ENCODE results near the gene NIM1K. TPM values are rescaled to one million over a fixed set of nuclear protein-coding genes. Genes with fewer than 3 reads are reported as not detected.

Gene NIM1K
- total RNA-seq, 1 experiment from 2014 or later = 0.26 TPM

DNA sequence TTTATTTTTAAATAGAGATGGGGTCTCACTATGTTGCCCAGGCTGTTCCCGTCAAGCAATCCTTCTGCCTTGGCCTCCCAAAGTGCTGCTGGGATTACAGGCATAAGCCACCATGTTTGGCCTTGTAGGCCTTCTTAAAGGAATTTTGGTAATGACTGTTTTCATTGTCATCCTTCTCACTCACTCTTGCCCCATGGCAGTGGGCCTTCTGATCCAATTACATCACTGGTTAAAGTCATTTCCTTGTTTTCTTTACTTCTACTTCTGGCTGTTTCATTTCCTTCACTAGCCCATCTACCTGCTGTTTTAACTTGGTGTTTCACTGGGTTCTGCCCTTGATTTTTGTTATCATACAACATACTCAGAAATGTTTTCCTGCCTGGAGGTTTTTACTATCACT, 20.1 kb upstream of the NIM1K start:
- CTCF ChIA-PET = no interaction called here
- Mint-ChIP-seq H3K27ac (ENCODE audit: unreplicated experiment) (no peak overlapping the region), H3K4me3 (ENCODE audit: low read depth, unreplicated experiment) (no peak overlapping the region), H3K9me3 (ENCODE audit: low read depth, unreplicated experiment) (no peaks in the 10 kb centered on the region), H3K27me3 (ENCODE audit: unreplicated experiment) (no peaks in the 10 kb centered on the region), H3K36me3 (ENCODE audit: insufficient read depth, unreplicated experiment) (peaks cover 29% of the 10 kb centered on the region), H3K4me1 (ENCODE audit: low read depth, unreplicated experiment) (peaks cover 19% of the 10 kb centered on the region)
- BruUV-seq (replicated peaks) = no TSS peak
- peak; percentile 10 for DNase-seq
- TF ChIP-seq, protein P1, sequence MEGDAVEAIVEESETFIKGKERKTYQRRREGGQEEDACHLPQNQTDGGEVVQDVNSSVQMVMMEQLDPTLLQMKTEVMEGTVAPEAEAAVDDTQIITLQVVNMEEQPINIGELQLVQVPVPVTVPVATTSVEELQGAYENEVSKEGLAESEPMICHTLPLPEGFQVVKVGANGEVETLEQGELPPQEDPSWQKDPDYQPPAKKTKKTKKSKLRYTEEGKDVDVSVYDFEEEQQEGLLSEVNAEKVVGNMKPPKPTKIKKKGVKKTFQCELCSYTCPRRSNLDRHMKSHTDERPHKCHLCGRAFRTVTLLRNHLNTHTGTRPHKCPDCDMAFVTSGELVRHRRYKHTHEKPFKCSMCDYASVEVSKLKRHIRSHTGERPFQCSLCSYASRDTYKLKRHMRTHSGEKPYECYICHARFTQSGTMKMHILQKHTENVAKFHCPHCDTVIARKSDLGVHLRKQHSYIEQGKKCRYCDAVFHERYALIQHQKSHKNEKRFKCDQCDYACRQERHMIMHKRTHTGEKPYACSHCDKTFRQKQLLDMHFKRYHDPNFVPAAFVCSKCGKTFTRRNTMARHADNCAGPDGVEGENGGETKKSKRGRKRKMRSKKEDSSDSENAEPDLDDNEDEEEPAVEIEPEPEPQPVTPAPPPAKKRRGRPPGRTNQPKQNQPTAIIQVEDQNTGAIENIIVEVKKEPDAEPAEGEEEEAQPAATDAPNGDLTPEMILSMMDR (IDR thresholded peaks at IDR 0.05; ENCODE audit: unreplicated experiment) = no peak
- intact Hi-C loops (cut with micrococcal nuclease; ENCODE audit: unreplicated experiment) = no loop called here

GRCh38 chr5:43172779-43173178, 19.2 kb upstream of the NIM1K start:
- no TSS peak for BruUV-seq (replicated peaks)
- intact Hi-C loops (cut with micrococcal nuclease; ENCODE audit: unreplicated experiment) = no loop called here
- H3K27me3 Mint-ChIP-seq (ENCODE audit: unreplicated experiment) = no peaks in the 10 kb centered on the region
- peaks cover 29% of the 10 kb centered on the region for H3K36me3 Mint-ChIP-seq (ENCODE audit: insufficient read depth, unreplicated experiment)
- no peak for DNase-seq
- no peaks in the 10 kb centered on the region for H3K9me3 Mint-ChIP-seq (ENCODE audit: low read depth, unreplicated experiment)
- H3K4me1 Mint-ChIP-seq (ENCODE audit: low read depth, unreplicated experiment) = peaks cover 18% of the 10 kb centered on the region
- no peak overlapping the region for H3K27ac Mint-ChIP-seq (ENCODE audit: unreplicated experiment)
- CTCF ChIA-PET = no interaction called here
- TF ChIP-seq, protein P1 (IDR thresholded peaks at IDR 0.05; ENCODE audit: unreplicated experiment) = no peak
- H3K4me3 Mint-ChIP-seq (ENCODE audit: low read depth, unreplicated experiment) = no peak overlapping the region

DNA sequence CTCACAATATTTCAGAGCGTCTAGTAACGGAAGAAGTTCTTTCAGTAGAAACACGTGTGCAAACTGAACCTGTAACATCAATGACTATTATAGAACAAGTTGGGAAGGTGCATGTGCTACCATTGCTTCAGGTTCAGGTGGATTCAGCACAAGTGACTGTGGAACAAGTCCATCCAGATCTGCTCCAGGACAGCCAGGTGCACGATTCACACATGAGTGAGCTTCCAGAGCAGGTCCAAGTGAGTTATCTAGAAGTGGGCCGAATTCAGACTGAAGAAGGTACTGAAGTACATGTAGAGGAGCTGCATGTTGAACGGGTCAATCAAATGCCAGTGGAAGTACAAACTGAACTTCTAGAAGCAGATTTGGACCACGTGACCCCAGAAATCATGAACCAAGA, 17.4 kb upstream of the NIM1K start:
- Mint-ChIP-seq H3K4me1 (ENCODE audit: low read depth, unreplicated experiment) (peaks cover 9% of the 10 kb centered on the region), H3K27me3 (ENCODE audit: unreplicated experiment) (no peaks in the 10 kb centered on the region), H3K4me3 (ENCODE audit: low read depth, unreplicated experiment) (no peak overlapping the region), H3K9me3 (ENCODE audit: low read depth, unreplicated experiment) (no peaks in the 10 kb centered on the region), H3K27ac (ENCODE audit: unreplicated experiment) (no peak overlapping the region), H3K36me3 (ENCODE audit: insufficient read depth, unreplicated experiment) (peaks cover 24% of the 10 kb centered on the region)
- intact Hi-C loops (cut with micrococcal nuclease; ENCODE audit: unreplicated experiment) = no loop called here
- DNase-seq = no peak
- TSS peak; percentile 22 for BruUV-seq (replicated peaks)
- TF ChIP-seq, protein P1 (IDR thresholded peaks at IDR 0.05; ENCODE audit: unreplicated experiment) = no peak
- CTCF ChIA-PET = no interaction called here

DNA sequence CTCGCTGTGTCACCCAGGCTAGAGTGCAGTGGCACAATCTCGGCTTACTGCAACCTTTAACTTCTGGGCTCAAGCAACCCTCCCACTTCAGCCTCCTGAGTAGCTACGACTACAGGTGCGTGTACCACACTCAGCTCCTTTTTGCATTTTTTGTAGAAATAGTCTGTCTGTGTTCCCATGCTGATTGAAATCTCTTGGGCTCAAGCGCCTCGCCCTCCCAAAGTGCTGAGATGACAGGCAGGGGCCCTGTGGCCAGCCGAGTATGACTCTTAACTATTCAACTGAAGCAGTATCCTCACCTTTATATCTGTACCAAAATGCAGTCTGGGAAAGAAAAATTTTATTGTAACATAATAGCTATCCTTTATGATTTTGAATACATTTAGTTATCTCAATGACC, 12.2 kb upstream of the NIM1K start:
- H3K4me3 Mint-ChIP-seq (ENCODE audit: low read depth, unreplicated experiment) = no peak overlapping the region
- no peaks in the 10 kb centered on the region for H3K4me1 Mint-ChIP-seq (ENCODE audit: low read depth, unreplicated experiment)
- TF ChIP-seq, protein P1 (IDR thresholded peaks at IDR 0.05; ENCODE audit: unreplicated experiment) = no peak
- CTCF ChIA-PET = no interaction called here
- no peaks in the 10 kb centered on the region for H3K9me3 Mint-ChIP-seq (ENCODE audit: low read depth, unreplicated experiment)
- H3K27me3 Mint-ChIP-seq (ENCODE audit: unreplicated experiment) = no peaks in the 10 kb centered on the region
- no peak for DNase-seq
- peaks cover 6% of the 10 kb centered on the region for H3K36me3 Mint-ChIP-seq (ENCODE audit: insufficient read depth, unreplicated experiment)
- BruUV-seq (replicated peaks) = no TSS peak
- intact Hi-C loops (cut with micrococcal nuclease; ENCODE audit: unreplicated experiment) = no loop called here
- H3K27ac Mint-ChIP-seq (ENCODE audit: unreplicated experiment) = no peak overlapping the region
